ENCODE data around the gene ESRRG.

ESRRG gene
- total RNA-seq, result 0 reads per million in 2 experiments

DNA sequence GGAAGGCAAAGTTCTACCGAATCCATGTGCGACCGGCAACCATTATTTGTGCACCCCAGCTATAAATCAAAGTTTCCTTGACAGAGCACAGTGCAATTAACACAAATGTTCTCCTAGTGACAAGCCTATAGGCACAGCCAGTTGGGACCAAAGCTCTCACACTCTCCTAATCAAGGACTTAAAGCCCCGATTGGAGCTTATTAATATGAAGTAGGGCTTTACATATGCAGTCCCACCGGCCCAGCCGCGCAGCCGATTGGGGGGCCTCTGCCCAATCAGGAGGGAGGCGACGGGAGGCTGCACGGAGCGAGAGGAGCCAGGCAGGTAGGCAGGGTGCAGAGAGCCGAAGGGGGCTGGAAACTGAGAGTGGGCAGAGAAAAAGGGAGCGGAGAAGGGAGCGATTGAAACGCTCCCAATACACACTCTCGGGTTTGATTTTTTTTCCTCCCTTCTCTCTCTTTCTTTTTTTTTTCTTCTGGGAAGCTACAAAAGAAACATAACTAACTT is at the start of gene ESRRG:
TSS of gene ESRRG (minus strand) at position 156 of the 507 bp plus-strand sequence. CDS start at position 26, 130 bp downstream.
- no peak for DNase-seq (ENCODE audit: low read depth)

DNA sequence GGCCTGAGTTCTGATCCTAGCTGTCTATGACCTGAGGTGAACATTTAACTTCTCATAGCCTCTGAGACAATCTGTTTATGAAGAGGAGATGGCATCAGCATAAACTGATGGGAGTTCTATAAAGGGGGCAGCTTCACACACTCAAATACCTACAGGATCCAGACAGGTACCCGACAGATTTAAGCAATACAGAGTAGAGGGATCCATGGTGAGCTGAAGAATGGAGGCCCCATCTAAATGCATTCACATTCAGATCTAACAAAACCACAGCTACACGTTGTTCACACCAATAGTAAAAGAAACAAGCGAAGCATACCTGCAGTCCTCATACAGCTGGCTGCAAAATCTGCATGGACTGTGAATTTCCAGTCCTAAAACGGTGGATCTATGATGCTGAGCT is 48.7 kb upstream of the ESRRG start:
- DNase-seq (ENCODE audit: low read depth), result no peak

DNA sequence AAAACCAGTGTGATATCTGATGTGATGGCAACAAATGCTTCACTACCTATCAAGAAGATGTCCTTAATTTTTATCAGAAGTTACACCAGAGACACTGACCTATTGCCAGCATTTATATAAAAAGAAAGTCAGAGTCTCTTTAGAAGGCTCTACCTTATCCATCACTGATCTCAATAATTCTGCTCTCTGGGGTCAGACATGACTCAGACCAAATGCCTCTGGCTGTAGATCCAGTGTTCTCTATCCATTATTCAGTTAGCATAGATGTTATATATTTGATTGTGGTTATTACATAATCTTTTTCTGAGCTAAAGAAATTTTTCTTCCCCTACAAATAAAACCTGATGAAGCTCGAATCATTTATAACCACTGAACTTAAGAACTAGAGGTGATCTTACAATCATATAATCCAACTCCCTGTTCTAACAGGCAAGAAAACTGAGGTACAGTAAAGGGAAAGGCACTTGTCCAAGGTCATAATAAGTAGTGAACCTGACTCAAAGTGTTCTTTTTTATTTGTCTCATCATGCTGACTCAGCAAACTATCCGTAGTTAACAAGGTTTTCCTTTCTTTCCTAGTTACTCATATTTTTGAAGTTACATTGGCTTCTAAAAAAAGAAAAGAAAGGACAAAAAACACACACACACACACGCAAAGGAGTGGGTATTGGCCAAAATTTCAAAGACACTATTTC is 43.6 kb upstream of the ESRRG start:
- no peak for DNase-seq (ENCODE audit: low read depth)

DNA sequence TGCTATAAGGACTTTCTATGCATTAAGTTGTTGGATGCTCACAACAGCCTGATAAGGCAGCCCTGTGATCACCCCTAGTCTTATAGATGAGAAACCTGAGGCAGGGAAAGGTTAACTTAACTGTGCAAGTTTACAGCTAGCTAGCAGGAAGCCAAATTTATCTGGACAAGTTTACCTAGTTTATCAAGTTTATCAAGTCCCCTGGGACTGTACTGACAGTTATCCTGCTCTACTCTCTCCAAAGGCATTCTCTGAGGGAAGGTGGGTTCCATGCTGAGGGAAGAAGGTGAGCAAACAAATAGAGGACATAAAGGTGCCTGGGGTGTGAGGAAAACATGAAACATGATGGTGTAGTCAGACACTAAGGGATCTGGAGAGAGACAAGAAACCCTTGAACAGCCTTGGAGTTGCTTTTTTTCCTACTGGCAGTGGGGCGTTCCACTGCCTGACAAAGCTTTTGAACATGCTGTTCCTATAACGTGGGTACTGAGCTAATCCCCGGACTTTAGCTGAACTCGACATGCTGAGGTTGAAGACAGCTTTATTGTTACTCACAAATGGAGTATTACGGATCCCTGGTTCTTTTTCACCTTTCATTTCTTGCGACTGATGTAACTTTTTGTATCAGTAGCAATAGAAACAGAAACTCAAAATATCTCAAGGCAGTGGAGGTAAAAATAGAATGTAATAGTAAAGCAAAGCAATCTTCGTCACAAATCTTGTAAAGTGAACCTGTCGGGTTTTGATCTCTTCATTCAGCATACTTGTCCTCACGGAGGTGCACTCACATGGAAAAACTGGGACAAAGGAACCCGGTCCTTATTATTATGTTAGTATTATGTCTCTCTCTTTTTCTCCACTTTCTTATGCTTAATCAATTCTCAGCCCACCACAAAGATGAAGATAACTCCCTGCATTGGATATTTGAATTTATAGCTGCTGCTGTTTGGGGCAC is 42.4 kb upstream of the ESRRG start:
- no peak for DNase-seq (ENCODE audit: low read depth)

DNA sequence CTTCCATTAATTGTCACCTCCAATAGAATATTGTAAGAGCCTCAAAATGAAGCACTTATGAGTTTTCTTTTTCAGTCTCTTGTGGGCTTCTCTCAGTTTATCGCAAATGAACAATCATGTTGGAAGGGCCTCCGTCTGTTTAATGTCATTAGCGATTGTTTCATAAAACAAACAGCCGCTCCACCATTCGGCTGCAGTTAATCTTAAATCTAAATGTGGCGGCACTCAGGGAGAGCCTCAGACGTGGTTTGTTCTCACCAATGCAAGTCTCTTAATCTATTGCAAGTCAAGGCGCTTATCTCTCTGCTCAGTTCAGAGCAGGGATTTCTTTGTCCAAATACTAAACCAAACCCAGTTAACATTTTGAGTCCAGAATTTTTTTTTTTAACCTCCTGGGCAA is 34.9 kb upstream of the ESRRG start:
- DNase-seq (ENCODE audit: low read depth), result no peak

DNA sequence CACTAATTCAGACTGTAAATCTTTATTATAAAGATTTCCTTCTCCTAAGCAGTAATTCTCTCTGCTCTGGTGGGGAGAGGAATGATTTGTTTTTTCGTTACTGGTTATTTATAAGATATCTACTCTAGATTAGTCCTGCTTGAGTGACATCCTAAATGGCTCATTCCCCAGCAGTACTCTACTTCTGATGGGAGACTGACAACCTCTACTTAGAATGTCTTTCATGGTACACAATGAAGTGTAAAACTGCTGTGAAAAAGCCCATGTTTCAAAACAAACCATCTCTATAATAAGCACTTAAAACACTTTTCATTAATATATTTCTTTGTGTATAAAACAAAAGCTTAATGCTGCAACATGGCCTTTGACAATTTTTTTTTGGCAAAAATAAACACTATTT is 33.9 kb upstream of the ESRRG start:
- DNase-seq (ENCODE audit: low read depth), result no peak

DNA sequence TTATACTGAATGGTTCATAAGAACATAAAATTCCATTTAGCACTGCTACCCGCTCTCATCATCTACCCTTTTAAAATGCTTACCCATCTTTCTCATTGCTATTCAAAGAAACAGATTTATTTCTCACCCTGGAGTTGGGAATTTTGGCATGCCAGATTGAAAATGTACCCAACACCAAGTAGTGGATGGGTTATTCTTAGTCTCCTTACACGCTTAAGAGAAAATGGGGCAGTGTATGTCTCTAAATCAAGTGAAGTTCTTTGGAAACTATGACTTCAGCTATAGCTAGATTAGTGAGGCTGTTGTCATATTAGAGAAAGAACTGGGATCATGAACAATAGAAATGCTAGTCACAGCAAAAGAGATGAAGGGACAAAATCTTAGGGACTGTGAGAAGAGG is 27.7 kb upstream of the ESRRG start:
- no peak for DNase-seq (ENCODE audit: low read depth)

DNA sequence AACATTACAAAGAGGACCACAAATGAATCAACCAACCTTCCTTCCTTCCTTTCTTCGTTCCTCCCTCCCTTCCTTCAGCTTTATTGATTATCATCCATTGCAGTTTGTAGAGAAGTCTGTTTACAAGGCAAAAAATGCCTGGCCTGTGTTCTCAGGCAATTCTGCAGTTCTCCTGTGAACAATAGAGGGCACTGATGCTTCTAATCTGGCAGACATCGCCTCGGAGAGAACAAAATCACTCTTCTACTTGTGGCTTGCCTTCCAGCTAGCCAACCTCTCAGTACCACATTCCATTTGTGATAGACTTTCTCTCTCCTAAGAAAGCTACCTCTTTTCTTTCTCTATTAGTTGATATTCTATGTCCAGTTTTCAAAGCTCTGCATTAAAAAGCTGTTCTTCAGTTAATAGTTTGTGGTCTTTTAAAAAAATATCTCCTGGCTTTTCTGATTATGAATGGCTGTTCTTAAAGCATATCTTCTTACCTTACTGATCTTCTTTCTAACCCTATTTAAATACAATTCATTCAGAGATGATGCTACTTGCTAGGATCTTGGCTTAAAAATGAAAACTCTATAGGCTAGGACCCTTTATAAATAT is 26.9 kb upstream of the ESRRG start:
- no peak for DNase-seq (ENCODE audit: low read depth)

DNA sequence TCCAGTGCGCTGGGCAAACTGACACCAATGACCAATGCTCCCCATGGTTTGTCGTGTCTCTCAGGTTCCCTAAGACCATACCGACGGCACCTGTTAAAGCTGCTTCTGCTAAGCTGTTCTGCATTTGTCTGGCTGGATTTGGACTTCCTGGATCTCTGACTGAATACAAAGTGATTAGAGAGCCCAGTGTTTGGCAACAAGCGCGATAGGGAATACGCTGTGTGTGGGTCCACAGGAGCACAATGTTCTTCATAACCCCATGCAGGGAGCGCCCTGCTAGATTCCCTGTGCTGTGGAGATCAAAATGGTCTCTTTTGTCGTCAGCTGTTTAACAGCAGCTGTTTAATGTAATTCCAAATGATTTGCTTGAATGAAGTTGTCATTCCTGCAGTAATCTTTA is 26.0 kb upstream of the ESRRG start:
- DNase-seq (ENCODE audit: low read depth), result no peak

DNA sequence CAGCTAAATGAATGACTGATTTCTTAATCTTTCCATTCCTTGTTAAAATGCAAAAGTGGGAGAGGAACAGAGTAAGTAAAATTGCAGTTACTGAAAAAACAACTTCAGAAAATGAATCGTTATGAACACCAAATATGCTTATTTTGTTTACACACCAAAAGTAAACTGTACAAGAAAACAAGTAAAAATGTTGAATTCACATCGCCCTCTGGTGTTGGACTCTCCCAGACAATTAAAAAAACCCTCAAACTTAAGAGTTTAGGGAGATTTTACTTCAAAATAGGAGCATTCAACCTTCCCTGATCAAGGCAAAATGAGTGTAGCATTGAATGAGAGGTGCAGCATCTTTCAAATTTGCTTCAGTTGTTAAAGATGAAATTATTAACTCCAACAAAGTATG is 19.4 kb upstream of the ESRRG start:
- DNase-seq (ENCODE audit: low read depth), result no peak

DNA sequence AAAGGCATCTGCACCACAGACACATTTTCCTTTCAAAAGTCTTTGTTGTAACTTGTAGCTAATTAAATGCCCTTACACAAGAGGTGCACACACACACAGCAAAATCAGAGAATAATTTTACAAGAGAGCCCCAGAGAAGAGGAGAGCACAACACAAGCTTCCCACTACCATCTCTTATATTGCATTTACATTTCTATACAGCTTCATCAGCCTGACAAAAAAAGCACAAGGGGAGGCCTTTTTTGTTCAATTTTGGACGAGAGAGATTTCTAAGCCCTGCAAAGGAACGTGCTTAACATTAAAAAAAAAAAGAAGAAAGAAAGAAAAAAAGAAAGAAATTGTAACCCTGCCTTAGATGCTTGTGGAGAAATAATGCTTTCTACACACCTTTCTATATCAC is 17.1 kb upstream of the ESRRG start:
- DNase-seq (ENCODE audit: low read depth), result no peak

DNA sequence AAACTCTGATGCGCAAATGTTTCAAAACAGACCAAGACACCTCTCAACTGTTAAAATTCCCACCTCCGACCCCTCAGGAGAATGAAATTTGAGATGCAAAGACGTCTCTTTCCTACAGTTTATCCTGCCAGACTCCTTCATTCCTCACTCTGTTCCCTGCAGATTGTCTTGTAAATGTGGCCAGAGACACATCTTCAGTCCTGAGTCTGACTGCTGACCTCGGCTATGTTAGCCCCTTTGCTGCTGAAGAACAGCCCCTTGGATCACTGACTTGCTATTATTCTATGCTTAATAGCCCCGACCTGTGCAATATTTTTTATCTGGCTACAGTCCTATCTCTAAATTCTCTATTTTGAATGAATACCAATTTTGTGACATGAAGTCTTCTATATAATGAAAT is 16.6 kb upstream of the ESRRG start:
- DNase-seq (ENCODE audit: low read depth), result no peak

DNA sequence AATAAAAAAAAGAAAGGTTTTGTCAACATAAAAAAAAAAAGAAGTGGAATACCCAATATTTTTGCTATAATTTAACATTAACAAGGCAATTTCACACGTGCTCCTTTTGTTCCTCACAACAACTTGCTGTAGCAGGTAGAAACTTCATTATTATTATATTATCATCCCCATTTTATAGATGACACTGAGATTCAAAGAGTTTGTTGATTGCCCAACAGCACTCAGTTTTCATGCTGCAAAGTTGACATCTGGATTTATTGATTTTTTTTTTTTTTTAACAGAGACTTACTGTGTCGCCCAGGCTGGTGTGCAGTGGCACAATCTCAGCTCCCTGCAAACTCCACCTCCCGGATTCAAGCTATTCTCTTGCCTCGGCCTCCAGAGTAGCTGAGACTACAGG is 8.9 kb upstream of the ESRRG start:
- no peak for DNase-seq (ENCODE audit: low read depth)

DNA sequence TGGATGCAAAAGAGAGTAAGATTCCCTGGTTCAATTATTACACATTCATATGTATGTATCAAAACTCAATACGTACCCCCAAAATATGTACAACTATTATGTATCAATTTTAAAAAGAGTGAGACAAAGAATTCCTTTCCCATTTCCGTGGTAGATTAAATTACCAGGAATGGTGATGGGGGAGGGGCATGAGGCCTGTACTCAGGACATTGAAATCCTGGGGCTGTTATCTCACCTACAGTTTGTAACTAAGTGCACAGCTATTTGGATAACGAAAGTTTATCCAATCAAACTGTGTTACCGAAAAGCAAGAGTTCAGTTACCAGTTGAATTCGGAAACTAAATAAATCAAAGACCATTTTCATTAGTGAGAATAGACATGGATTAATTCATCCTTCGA is 8.3 kb upstream of the ESRRG start:
- no peak for DNase-seq (ENCODE audit: low read depth)

DNA sequence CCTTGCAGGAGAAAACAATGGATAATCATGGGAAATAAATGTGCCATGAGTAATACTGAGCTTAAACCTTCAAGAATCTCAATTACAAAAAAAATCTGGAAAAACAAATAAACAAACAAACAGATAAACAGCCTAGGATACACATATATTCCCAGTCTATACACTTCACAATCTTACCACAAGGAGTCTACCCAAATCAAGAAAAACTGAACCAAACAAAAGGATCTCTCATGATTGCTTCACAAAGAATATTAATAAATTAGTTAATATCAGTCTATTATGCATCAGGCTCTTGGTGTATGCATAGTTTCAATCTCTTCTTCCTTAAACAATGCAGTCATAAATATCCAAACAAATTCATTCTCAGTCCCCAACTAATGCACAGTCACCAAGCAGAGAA is 3.2 kb upstream of the ESRRG start:
- DNase-seq (ENCODE audit: low read depth), result no peak

DNA sequence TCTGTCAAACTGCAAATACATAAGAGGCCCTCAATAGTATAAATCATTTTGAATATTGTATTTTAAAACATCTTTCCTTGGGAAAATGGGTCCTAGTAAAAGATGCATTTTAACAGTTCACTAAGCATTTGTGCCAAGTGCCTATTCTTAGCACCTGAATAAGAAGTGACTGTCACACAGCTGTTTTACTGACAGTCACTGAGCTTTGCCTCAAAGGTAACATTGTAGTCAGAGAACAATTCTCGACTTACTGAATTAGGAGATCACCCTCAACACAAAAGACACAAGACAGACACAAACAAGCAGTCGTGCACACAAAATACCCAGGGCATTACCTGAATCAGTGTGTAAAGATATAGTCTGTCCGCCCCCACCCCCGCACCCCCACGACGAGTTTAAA is 408 bp downstream of the ESRRG start:
- DNase-seq (ENCODE audit: low read depth), result no peak

DNA sequence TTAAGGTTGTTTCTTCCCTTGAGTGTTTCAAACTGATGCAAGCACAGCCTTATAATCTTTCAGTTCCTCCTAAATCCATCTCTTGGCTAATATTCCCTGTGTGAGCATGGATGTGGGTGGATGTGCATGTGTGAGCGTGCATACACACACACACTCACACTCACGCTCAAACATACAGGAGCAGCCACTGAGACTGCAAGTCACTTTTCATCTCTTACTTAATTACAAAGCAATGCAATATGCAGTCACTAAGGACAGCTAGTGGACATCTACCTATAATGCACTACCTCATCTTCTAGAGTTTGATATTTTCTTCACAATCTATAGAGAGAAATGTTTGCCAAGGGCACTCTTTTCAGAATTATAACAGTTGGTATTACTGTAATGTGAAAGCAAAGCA is 1.4 kb downstream of the ESRRG start:
- no peak for DNase-seq (ENCODE audit: low read depth)

DNA sequence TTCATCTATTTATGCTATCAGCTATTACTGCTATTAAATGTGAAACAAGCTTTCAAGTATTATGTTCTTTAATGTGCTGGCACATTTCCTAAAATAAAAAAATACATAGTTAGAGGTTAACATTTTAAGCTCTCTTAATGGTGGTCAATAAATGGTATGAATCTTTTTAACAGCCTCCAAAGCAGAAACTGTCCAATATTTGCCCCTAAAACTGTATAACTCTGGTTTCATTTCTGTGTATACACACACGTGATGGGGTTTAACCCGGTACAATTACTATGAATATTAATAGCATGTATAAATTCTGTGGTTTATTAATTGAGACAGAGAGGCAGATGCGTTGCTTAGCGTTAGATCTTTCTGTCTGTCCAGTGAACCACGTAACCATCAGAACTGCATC is 2.2 kb downstream of the ESRRG start:
- DNase-seq (ENCODE audit: low read depth), result no peak

DNA sequence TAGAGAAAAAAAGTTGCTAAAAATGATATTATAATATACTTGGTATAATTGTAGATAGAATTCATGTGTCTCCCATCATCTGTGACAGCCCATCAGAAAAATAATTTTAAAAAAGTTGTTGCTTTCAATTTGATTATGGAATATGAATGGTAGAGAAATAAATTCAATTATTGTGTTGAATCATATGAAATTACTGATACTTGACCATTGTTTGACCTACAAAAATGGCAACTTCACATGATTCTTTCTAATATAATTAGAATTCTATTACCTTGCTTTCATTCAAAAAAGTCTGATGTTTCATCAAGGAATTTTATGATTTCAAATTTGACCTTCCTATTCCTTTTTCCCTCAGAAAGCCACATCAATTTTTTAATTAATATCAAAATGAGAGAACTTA is 11.5 kb downstream of the ESRRG start:
- no peak for DNase-seq (ENCODE audit: low read depth)

DNA sequence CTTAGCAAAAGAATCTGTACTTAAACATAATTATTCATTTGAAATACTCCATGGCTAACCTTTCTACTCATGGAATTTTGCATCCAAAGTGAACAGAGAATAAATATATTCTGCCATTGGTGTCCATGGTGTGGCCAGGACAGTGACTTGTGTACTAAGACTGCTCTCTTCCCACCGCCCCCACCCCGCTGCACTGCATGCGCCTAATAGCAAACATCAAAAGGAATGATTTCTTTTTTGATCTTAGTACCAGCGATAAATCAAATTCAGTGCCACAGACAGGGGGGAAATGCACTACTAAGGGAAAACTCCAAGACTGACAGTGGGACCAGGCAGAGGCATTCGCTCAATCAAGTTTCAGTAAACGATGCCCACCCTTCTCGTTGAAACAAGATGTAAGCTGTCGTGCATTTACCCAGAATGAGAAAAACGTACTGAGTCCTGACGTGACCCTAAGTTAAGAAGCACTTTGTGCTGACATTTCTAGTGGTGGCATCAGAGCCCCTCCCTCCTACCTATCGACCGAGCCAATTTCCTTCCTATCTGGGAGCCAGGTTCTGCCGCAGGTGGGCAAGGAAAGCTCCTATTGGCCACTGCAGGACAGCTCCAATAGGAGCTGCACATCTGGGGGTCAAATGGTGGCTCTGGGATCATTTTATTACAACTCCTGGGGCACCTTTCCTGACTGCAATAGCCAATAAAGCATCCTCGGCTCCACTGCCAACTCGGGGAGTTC is 12.5 kb downstream of the ESRRG start:
- DNase-seq (ENCODE audit: low read depth), result no peak

DNA sequence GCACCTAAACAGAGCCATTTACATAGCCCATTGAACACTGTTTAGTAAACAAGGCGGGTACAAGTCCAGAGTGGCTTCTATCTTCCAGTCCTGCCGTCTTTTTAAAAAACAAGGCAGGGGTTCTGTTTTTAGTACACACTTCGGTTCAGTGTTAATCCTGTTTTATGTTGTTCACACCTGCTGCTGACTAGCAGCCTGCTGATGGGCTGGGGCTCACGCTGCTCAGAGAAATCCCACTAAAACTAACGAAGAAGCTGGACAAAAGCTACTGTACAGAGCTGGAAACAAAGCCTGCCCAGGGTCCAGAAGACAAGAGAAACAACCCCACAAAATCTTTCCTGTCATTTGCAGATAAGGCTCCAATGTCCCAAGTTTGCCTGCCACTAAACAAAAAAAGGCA is 13.2 kb downstream of the ESRRG start:
- no peak for DNase-seq (ENCODE audit: low read depth)

DNA sequence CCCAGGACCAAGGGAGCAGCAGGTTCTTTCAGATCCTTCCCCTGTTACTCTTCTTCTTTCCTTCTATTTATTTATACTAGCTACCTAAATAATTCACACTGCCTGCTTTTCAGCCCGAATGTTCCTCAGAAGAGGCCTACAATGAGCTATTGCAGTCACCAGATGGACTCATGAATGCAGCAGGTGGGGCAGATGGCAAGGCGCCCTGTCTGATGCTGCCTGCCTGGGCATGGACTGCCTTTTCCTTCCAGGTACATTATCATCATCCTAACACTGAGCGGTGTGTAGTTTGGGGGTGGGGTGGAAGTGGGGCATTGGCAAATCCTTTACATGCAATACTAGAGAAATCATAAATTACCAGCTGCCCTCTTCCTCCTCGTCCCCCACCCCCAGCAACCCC is 17.6 kb downstream of the ESRRG start:
- DNase-seq (ENCODE audit: low read depth), result no peak

Data from T follicular helper cell (primary cell).